ENCODE data around the gene MFSD12.

Gene MFSD12

GRCh38 chr19:3557461-3558248 lies at the start of gene MFSD12:
TSS of gene MFSD12 (minus strand) at chr19:3557586. CDS start at chr19:3557403, 183 bp downstream.
- DNase-seq = peak; percentile 88

DNA sequence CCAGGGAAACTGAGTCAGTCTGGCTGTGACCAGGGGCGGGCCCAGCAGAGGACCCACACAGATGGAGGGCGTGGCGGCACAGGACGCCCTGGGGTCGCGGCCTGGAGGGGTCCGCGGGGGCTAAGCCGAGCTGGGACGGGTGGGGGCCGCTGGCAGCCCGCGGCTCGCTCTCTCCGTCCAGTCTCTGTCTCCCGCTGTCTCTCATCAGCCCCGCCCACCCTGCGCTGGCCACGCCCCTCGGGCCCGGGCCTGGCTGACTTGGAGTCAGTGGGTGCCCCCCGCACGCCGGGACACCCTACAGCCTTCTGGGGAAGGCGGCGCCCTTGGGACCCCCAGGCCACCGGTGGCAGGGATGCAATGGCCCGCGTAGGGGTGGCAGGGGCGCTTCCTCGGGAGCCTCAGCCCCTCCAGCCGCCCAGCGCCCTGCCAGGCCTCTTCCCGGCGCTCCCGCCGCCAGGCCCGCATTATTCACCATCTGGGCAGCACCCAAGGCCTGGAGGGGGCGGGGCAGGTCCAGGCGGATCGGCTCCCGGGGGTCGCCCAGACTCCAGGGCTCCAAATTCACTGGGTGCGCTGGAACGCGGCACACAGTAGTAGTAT lies 49.4 kb upstream of the MFSD12 start, which contains the start of gene TBXA2R:
TSS of gene TBXA2R (minus strand) at position 186 of the 600 bp plus-strand sequence. CDS start 6,241 bp downstream, outside the sequence.
- DNase-seq = peak; percentile 34

- DNase-seq = peak; percentile 81
Observed at GRCh38 chr19:3606174-3606689, 48.8 kb upstream of the MFSD12 start.

DNA sequence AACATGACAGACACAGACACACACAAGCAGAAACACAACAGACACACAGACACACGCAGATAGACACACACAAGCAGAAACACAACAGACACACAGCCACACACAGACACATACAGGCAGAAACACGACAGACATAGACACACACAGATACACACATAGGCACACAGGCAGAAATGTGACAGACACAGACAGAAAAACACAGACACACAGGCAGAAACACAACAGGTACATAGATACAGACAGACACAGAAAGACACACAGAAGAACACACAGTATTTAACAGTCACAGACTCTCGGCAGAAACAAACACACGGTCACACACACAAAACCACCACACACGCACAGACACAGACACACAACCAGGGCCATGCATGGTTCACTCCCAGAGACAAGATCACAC lies 48.4 kb upstream of the MFSD12 start:
- DNase-seq = no peak

DNA sequence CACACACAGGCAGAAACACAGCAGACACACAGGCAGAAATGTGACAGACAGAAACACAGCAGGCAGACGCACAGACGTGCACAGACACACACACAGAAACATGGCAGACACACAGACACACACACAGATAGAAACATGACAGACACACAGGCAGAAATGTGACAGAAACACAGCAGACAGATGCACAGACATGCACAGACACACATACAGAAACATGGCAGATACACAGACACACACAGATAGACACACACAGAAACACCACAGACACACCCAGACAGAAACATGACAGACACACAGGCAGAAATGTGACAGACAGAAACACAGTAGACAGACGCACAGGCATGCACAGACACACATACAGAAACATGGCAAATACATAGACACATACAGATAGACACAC lies 48.0 kb upstream of the MFSD12 start:
- DNase-seq = no peak

GRCh38 chr19:3604987-3605343 lies 47.6 kb upstream of the MFSD12 start:
- DNase-seq = no peak

DNA sequence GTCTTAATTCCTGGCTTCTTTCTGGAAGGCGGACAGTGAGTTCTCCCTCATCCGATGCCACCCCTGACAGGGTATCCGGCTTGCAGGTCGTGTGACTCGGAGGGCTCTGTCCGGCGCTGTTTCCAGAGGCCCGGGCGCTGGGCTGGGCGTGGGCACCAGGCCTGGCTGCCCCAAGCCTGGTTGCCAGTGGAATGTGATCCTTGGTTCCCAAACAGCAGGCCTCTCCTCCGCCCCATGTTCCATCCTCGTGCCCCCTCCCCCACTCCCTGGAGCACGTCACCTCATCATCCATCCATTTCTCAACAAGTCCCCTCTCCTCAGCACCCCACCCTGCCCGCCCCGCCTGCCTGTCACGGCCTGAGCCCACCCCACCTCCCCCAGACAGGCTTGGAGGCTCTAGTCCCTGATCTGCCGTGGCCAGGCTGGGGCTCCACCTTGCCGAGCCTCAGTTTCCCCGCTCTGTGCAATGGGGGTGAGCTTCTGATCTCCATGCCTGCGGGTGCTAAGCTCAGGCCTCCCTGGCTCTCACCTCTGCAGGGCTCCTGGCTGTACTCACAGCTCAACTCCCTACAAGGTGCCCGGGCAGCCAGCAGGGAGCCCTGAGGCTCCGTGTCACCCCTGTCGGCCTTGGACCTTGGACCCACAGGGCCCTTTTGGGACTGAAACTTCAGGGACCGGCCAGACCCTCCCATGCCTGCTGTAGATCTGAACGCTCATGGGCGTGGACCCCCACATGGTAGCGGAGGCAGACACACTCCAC lies 47.0 kb upstream of the MFSD12 start:
- no peak for DNase-seq

- DNase-seq = no peak
Observed at GRCh38 chr19:3603121-3603811, 45.9 kb upstream of the MFSD12 start.

- no peak for DNase-seq
Observed at GRCh38 chr19:3601021-3601420, 43.6 kb upstream of the MFSD12 start.

DNA sequence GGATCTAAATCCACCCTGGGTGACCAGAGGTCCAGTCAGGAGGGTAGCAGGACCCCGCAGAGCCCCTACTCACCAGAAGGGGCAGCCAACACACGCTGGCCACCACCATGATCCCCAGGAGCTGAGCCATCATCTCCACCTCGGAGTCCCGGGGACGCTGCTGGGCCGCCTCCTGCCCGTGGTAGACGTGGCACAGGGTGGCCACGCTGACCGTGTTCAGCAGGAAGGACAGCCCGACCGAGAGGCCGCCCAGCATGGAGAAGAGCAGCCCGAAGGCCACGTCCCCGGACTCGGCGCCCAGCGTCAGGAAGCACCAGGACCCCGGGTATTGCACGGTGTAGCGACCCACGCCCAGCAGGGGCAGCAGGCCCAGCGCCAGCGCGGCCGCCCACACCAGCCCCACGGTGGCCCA lies 42.4 kb upstream of the MFSD12 start:
- DNase-seq = no peak

DNA sequence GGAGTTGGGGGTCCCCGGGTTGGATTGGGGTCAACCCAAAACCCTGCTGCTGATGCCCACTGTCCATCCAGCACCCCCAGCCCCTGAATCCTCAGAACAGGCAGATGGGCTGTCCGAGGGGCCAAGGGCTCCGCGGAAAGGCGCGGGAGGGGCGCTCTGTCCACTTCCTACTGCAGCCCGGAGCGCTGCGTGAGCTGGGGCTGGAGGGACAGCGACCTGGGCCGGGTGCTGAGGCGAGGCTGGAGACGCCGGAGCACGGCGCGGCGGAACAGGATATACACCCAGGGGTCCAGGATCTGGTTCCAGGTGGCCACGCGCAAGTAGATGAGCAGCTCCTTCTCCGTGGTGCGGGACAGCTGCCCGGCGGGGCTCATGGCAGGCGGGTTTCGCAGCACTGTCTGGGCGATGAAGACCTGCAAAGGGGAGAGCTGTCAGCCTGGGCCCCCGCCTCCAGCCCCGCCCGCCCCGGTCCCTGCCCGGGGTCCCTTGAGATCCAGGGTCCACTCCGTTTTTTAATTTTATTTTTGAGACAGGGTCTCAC lies 38.2 kb upstream of the MFSD12 start:
- no peak for DNase-seq

DNA sequence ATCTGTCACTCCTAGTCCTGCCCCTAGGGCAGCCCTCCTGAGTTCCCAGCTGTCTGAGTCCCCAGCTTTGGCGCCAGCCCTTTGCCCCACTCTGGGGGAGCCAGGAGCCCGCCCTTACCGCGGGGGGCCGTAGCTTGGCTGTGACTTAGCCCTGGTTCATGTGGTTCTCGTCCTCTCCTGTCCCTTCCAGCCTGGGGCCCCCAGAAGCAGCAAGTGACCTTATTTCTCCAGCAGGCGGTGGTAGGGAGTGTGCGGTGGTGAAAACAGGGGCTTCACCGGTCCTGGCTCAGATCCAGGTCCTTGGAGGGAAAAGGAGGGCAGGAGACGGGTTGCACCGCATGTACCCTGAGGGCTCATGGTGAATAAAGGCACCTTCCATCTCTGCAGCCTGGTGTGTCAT lies 35.8 kb upstream of the MFSD12 start:
- DNase-seq = no peak

DNA sequence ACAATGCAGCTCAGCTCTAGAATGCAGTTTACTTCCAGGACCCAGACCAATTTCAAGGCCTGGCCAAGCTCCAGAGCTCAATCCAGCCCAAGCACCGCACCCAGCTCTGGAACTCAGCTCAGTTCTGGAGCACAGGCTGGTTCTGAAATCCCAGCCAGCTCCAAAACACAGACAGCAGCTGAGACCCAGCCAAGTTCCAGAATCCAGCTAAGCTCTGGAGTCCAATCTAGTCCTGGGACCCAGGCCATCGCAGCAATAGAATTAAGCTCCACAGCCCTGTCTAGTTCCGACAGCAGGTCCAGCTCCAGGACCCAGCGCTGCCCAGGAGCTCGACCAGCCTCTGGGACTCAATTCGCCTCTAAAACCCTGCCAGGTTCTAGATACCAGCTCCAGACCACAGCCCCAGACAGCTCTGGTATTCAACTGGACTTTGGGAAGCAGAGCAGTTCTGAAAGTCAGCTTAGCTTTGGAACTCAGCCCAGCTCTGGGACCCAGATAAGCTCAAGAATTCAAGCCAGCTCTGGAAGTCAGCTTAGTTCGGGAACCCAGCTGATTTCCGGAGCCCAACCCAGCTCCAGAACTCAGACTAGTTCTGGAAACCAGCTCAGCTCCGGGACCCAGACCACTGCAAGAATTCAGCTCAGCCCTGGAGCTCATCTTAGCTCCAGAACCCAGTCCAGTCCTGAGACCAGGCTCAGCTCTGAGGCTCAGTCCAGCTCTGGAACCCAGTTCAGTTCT lies 34.7 kb upstream of the MFSD12 start:
- DNase-seq = no peak

DNA sequence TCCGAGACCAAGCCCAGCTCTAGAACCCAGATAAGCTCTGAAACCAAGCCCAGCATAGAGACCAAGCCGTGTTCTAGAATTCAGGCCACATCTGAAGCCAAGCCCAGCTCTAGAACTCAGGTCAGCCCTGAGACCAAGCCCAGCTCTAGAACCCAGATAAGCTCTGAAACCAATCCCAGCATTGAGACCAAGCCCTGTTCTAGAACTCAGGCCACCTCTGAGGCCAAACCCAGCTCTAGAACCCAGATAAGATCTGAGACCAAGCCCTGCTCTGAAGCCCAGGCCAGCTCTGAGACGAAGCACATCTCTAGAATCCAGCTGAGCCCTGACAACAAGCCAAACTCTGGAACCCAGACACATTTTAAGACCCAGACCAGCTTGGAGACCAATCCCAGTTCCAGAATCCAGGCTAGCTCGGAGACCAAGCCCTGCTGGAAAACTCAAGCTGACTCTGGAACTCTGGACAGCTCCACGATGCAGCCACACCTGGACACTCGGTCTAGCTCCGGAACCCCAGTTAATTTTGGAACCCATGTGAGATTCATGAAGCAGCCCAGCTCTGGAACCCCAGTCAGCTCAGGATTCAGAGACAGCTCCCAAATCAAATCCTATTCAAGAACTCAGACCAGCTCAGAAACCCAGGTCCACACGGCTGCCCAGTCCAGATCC lies 33.7 kb upstream of the MFSD12 start:
- DNase-seq = no peak

- DNase-seq = no peak
Observed at GRCh38 chr19:3589949-3590348, 32.6 kb upstream of the MFSD12 start.

DNA sequence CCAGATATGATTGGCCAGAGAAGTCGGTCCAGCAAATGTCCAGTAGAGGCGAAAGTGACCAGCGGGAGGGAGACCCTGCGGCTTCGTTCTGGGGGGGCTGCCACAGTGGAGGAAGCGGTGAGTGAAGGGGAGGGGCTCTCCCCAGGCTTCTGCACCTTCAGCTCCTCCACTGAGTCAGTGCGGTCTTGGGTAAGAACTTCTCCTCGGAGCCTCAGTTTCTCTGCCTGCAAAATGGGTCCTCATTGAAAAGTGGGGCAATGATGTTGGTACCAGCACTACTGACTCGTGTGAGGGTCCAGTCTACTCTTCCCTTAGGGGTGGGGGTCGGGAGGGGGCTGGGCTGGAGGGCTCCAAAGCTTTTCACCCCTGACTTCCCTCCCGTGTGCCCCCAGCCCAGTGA lies 32.1 kb upstream of the MFSD12 start:
- DNase-seq = no peak

- no peak for DNase-seq
Observed at GRCh38 chr19:3586707-3587346, 29.4 kb upstream of the MFSD12 start.

DNA sequence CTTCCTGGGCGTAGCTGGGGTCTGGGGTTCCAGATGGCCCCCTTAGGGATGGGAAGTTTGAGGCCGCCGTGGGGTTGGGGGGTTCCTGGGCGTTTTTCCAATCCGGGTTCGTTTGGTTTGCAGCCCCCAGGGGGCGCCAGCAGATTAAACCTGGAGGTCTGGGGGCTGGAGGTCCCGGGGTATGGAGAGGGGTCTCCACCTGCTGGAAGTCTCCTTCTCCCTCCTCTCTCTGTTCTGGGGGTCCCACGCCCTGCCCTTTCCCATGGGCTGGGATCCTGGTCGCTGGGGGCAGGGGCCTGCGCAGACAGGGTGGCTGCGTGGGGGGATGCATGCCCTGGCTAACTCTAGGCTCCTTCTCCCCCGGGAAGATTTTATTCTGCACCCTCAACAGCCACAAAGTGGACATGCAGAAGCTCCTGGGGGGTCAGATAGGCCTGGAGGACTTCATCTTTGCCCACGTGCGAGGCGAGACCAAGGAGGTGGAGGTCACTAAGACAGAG lies 28.8 kb upstream of the MFSD12 start:
- peak; percentile 6 for DNase-seq

GRCh38 chr19:3585301-3586126 lies 28.1 kb upstream of the MFSD12 start, which contains the start of gene GIPC3:
TSS of gene GIPC3 (plus strand) at chr19:3585478. CDS start at chr19:3585598, 120 bp downstream.
- peak; percentile 20 for DNase-seq
